HepG2 (cell line): ENCODE results near the gene TMTC3. TPM values are rescaled to one million over a fixed set of nuclear protein-coding genes. Genes with fewer than 3 reads are reported as not detected.

Experiments
- ATAC-seq: fragments of 200-7000 bp; cut with Tn5 transposase; 3 replicates; pipeline ENCODE4 v1.9.1; 2020; ENCODE audit warnings: mild to moderate bottlenecking, moderate library complexity
- BruUV-seq: library from RNA; stranded (reverse); fragments of 400-500 nt; replicated peaks from 2 replicates; lab custom pipeline; 2021; lab: Mats Ljungman, UMichigan
- CTCF ChIA-PET: fragments of 300-600 bp; formaldehyde crosslinking; extraction: SDS; loops from one replicate; lab custom pipeline; 2021; ENCODE audit warnings: low total read pairs, inconsistent platforms, low intra/inter-chr PET ratio; lab: Yijun Ruan, JAX
- POLR2A ChIA-PET: fragments of 350-600 bp; sonication (Branson Sonifier 250); formaldehyde crosslinking; loops from one replicate; lab custom pipeline; 2020; ENCODE audit warnings: antibody characterized with exemption, inconsistent platforms; lab: Yijun Ruan, JAX
- DNase-seq: peaks from one replicate; pipeline ENCODE4 v3.0.0-alpha.2; 2015; ENCODE audit warnings: low spot score
- FAIRE-seq: peaks from 3 replicates; lab custom pipeline; 2011; peaks lifted over from hg19 to GRCh38; lab: Jason Lieb, UNC
- H2AFZ ChIP-seq: one replicate; pipeline ENCODE4 v1.6.1; 2011; ENCODE audit warnings: low read length, inconsistent platforms
- H3K27ac ChIP-seq: fragments of 300-600 bp; 3 replicates; pipeline ENCODE4 v1.8.0; 2011; ENCODE audit warnings: mixed run types, mild to moderate bottlenecking, mixed read lengths, low read length, inconsistent platforms; ENCODE audit not compliant: insufficient read depth; ENCODE audit errors: extremely low read length
- H3K27me3 ChIP-seq, 2 experiments: fragments of 200-600 bp in 1 of 2; 2 replicates in 1 of 2; 3 replicates in 1 of 2; pipeline versions ENCODE4 v1.6.0 to v1.8.0; 2011; ENCODE audit warnings: low read length in 2 of 2, mild to moderate bottlenecking in 2 of 2, moderate library complexity in 2 of 2, inconsistent platforms in 1 of 2; ENCODE audit not compliant: insufficient read depth in 2 of 2, control insufficient read depth in 1 of 2
- H3K36me3 ChIP-seq, 2 experiments: fragments of 200-600 bp in 1 of 2; replicated peaks in 1 of 2; 2 replicates in 1 of 2; 3 replicates in 1 of 2; pipeline versions ENCODE4 v1.5.1 to v1.8.0; 2011; ENCODE audit warnings: low read length in 2 of 2, inconsistent platforms in 1 of 2; ENCODE audit not compliant: insufficient read depth in 2 of 2, control insufficient read depth in 1 of 2
- H3K4me1 ChIP-seq: 2 replicates; pipeline ENCODE4 v1.5.1; 2012; ENCODE audit warnings: low read length, inconsistent platforms; ENCODE audit not compliant: insufficient read depth
- H3K4me2 ChIP-seq: 2 replicates; pipeline ENCODE4 v1.6.0; 2011; ENCODE audit warnings: low read depth, low read length, inconsistent platforms
- H3K4me3 ChIP-seq, 3 experiments: fragments of 200-600 bp in 1 of 3; sonication (generic), shearing (Covaris generic) in 1 of 3; replicated peaks in 1 of 3; 2 replicates each; pipeline ENCODE4 v1.5.1; 2011 to 2016; ENCODE audit warnings: low read length in 3 of 3, inconsistent platforms in 2 of 3, low read depth in 2 of 3, mild to moderate bottlenecking in 2 of 3, control low read depth in 1 of 3, mixed read lengths in 1 of 3; ENCODE audit not compliant: insufficient read depth in 1 of 3
- H3K79me2 ChIP-seq: one replicate; pipeline ENCODE4 v1.6.1; 2011; ENCODE audit warnings: low read length, inconsistent platforms; ENCODE audit not compliant: insufficient read depth
- H3K9ac ChIP-seq: 2 replicates; pipeline ENCODE4 v1.6.0; 2011; ENCODE audit warnings: mild to moderate bottlenecking, low read depth, low read length, inconsistent platforms; ENCODE audit not compliant: insufficient read depth
- H3K9me3 ChIP-seq: 2 replicates; pipeline ENCODE4 v1.5.1; 2012; ENCODE audit warnings: mild to moderate bottlenecking, low read length
- H4K20me1 ChIP-seq: 2 replicates; pipeline ENCODE4 v1.6.0; 2011; ENCODE audit warnings: inconsistent platforms, mild to moderate bottlenecking, low read length, moderate library complexity; ENCODE audit not compliant: insufficient read depth
- HNF4A ChIP-seq: sonication (generic); formaldehyde crosslinking; IDR thresholded peaks from 2 replicates; pipeline ENCODE4 v1.4.0; 2020; ENCODE audit warnings: missing genetic modification reagents
- HNRNPUL1 ChIP-seq: fragments of 200-400 bp; formaldehyde crosslinking; IDR thresholded peaks from 2 replicates; pipeline ENCODE4 v1.6.1; 2017; ENCODE audit warnings: low read depth, mild to moderate bottlenecking, low read length, moderate library complexity
- MAF1 ChIP-seq: sonication (generic); formaldehyde crosslinking; IDR thresholded peaks from 2 replicates; pipeline ENCODE4 v1.5.0; 2020; ENCODE audit warnings: missing genetic modification reagents, borderline replicate concordance
- WGBS: methylation state at CpG from one replicate; pipeline ENCODE4 v1.1.6; 2017; ENCODE audit warnings: low lambda C conversion rate; 5-methylcytosine and 5-hydroxymethylcytosine counted together
- in situ Hi-C: cut with HindIII; loops from 2 replicates; pipeline ENCODE4 v1.10.0; 2017; ENCODE audit warnings: low pct_unique_long_range_greater_than_20kb; ENCODE audit not compliant: extremely low pct_ligation_motif_present
- intact Hi-C: fragments of 100-400 bp; cut with micrococcal nuclease; formaldehyde crosslinking; loops from one replicate; pipeline ENCODE4 v1.10.0; 2022; ENCODE audit not compliant: unreplicated experiment
- polyA plus RNA-seq, 8 experiments: library from polyadenylated mRNA; depleted of rRNA in 3 of 8; stranded (reverse) in 7 of 8; unstranded in 1 of 8; fragments of >200 nt; fragmentation: Illumina TruSeq in 4 of 8; extraction: Trizol in 4 of 8; gene quantifications; 2 replicates each; pipeline versions ENCODE4 v1.2.1 to v1.2.3, GENCODE V29; 2011 to 2016; ENCODE audit warnings: low read depth in 4 of 8, missing spikeins in 1 of 8, mixed read lengths in 1 of 8; ENCODE audit not compliant: insufficient read depth in 1 of 8
- total RNA-seq, 5 experiments: library from RNA; depleted of rRNA; stranded (reverse); fragments of >200 nt; fragmentation: Illumina TruSeq; extraction: Trizol; gene quantifications; 2 replicates each; pipeline ENCODE4 v1.2.3, GENCODE V29; 2016; ENCODE audit warnings: low read depth in 1 of 5
- TF ChIP-seq, protein P1 (sequence below): sonication (generic); formaldehyde crosslinking; IDR thresholded peaks from 2 replicates; pipeline ENCODE4 v1.4.0; 2020; ENCODE audit warnings: missing genetic modification reagents, borderline replicate concordance

The TMTC3 gene
- total and polyA plus RNA-seq, 2 of the 13 experiments (the other 11 are each of a cell fraction or from before 2014, with no cell fraction given) = 6.3 to 22.5 TPM

DNA sequence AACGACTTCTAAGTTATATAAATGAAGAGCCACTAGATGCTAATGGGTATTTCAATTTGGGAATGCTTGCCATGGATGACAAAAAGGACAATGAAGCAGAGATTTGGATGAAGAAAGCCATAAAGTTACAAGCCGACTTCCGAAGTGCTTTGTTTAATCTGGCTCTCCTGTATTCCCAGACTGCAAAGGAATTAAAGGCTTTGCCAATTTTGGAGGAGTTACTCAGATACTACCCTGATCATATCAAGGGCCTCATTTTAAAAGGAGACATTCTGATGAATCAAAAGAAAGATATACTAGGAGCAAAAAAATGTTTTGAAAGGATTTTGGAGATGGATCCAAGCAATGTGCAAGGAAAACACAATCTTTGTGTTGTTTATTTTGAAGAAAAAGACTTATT is 52.8 kb downstream of the TMTC3 start:
- intact Hi-C loops = no loop called here
- Histone ChIP-seq H3K4me2 (no peak overlapping the region), H4K20me1 (no peaks in the 10 kb centered on the region), H3K79me2 (no peaks in the 10 kb centered on the region), H3K27me3 (no peaks in the 10 kb centered on the region), H3K36me3 (peaks cover 0 to 5% of the 10 kb centered on the region in 2 experiments; a peak in 3 of 5 replicates), H2AFZ (no peak overlapping the region), H3K4me1 (peaks cover 2% of the 10 kb centered on the region; the same call in 1 of the 2 replicates)
- BruUV-seq = no TSS peak
- CTCF ChIA-PET = no interaction called here
- in situ Hi-C loops = no loop called here
- no peak for FAIRE-seq
- 90% methylated on average over 3 of the region's 3 CpGs for WGBS
- TF ChIP-seq, protein P1, sequence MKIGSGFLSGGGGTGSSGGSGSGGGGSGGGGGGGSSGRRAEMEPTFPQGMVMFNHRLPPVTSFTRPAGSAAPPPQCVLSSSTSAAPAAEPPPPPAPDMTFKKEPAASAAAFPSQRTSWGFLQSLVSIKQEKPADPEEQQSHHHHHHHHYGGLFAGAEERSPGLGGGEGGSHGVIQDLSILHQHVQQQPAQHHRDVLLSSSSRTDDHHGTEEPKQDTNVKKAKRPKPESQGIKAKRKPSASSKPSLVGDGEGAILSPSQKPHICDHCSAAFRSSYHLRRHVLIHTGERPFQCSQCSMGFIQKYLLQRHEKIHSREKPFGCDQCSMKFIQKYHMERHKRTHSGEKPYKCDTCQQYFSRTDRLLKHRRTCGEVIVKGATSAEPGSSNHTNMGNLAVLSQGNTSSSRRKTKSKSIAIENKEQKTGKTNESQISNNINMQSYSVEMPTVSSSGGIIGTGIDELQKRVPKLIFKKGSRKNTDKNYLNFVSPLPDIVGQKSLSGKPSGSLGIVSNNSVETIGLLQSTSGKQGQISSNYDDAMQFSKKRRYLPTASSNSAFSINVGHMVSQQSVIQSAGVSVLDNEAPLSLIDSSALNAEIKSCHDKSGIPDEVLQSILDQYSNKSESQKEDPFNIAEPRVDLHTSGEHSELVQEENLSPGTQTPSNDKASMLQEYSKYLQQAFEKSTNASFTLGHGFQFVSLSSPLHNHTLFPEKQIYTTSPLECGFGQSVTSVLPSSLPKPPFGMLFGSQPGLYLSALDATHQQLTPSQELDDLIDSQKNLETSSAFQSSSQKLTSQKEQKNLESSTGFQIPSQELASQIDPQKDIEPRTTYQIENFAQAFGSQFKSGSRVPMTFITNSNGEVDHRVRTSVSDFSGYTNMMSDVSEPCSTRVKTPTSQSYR (CRISPR knock-in tag) = no peak
- no peak for TF ChIP-seq HNRNPUL1
- TF ChIP-seq, all 625 proteins: peak for 0
- no peak overlapping the region for H3K4me3 ChIP-seq
- H3K9me3 ChIP-seq = no peaks in the 10 kb centered on the region
- H3K9ac ChIP-seq = no peak overlapping the region
- POLR2A ChIA-PET = no interaction called here
- ATAC-seq (no peak), DNase-seq (no peak)
- H3K27ac ChIP-seq = no peak overlapping the region

DNA sequence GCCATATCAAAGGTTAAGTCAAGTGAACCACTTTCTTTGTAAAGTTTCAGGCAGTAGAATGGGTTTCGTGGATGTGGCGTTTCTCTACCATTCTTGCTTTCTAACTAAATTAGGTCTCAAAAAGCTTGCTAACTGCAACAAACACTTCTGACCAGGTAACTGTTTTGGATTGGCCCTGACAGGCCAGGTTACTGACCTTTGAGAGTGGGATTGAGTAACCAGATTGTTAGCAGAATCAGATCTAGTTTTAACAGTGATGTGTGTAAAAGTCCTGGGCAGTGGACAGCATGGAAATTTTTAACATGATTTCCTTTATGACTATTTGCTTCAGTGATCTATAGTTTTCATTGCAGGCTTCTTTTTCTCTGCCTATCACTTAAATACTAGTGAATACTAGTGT is 57.9 kb downstream of the TMTC3 start:
- in situ Hi-C loops = no loop called here

More for the DNA sequence above, 57.9 kb downstream of the TMTC3 start:
- Histone ChIP-seq H3K9me3 (peaks cover 8% of the 10 kb centered on the region; the same call in 1 of the 2 replicates), H3K79me2 (no peaks in the 10 kb centered on the region), H2AFZ (no peak overlapping the region), H3K27me3 (no peaks in the 10 kb centered on the region), H3K4me1 (peaks cover 10% of the 10 kb centered on the region), H3K27ac (no peak overlapping the region), H3K36me3 (peaks cover 0 to 5% of the 10 kb centered on the region in 2 experiments; a peak in 2 of 5 replicates), H3K4me3 (no peak overlapping the region), H4K20me1 (no peaks in the 10 kb centered on the region), H3K9ac (no peak overlapping the region), H3K4me2 (no peak overlapping the region)
- TF ChIP-seq MAF1 (CRISPR knock-in tag) (no peak), HNF4A (CRISPR knock-in tag) (0 out of 2 replicates have a peak, but pooled peaks have one; percentile 12)
- peak; percentile 79 for ATAC-seq
- CTCF ChIA-PET = no interaction called here
- 67% methylated on average over 2 of the region's 2 CpGs for WGBS
- DNase-seq = no peak
- no TSS peak for BruUV-seq
- no peak for FAIRE-seq
- intact Hi-C loops = no loop called here
- POLR2A ChIA-PET = no interaction called here
